ENCODE data around the gene RING1.
A peak's percentile ranks its signal among the peaks of the same experiment; 100 is the strongest.

The RING1 gene

DNA sequence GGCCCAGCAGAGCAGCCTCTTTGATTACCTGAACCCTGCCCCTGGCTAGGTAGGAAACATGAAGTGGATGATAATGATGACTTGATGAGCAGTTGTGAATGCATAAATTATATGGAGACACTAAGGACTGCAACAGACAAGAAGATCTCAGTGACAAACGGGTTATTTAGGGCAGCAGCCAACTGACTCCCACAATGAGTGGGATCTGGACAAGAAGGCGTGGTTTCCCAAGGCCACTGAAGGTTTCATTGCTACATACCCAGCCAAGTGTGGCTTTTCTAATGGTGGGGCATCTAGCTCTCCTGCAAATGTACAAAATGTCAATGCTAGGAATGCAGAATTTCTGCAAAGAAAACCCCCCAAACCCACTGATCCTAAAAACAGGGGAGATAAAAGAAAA is 29.4 kb downstream of the RING1 start:
- DNase-seq (ENCODE audit: low read depth in 2 of 3, low spot score in 2 of 3): no peak

DNA sequence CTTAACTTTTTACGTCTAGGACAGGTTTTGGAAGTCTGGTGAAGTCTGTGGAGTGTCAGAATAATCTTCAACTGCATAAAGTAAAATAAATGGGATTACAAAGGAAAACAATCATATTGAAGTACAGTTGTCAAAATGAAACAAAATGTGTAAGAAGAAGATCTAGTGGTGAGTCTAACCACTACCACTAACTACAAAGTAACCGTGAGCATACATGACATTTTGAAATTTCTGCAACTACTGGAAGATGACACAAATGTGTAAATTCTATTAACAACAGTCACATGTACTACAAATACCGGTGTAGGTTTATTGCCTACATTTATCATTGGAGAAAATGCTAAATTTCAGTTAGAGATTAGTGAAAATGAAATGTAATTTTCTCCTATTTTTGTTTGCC is 33.7 kb downstream of the RING1 start:
- no peak for DNase-seq (ENCODE audit: low read depth in 2 of 3, low spot score in 2 of 3)

- DNase-seq (ENCODE audit: low read depth in 2 of 3, low spot score in 2 of 3): no peak
Measured at GRCh38 chr6:33243476-33243875, 35.2 kb downstream of the RING1 start.

DNA sequence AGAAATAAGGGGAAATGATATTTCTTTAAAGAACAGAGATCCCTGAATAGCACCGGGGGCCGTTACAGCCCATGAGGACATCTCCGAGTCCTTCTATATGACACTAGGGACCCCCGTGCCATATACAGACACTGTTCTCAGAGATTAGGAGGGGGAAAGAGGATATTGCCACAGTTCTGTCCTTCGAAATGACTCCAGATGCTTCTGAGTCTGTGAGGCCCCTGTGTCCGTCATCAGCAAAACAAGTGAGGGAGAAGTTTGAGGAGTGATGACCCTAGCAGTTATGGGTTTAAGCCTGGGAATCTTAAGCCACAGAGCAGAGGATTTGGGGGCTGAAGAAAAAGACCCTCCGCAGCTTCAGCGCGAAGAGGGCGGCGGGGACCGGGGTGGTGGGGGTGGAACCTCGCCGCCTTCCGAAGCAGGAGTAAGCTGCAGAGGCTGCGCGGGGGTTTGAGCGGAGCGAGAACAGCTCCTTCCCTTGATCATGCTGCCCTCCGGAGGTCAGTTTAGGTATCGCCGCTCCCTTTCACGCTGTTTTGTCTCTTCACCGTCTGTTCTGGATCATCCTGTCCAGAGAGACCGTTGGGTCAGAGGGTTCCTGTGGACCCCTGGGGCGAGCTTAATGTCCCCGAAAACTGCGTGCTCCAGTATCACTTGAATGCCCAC is 39.8 kb downstream of the RING1 start:
- DNase-seq (ENCODE audit: low read depth in 2 of 3, low spot score in 2 of 3): peak; percentile 77 to 91 (median 90)

GRCh38 chr6:33248643-33248931 is 40.3 kb downstream of the RING1 start:
- peak in 1 of 3 experiments; percentile 29 for DNase-seq (ENCODE audit: low read depth in 2 of 3, low spot score in 2 of 3)

- peak; percentile 80 to 95 (median 86) for DNase-seq (ENCODE audit: low read depth in 2 of 3, low spot score in 2 of 3)
Measured at GRCh38 chr6:33248932-33249731, 40.8 kb downstream of the RING1 start.

GRCh38 chr6:33249732-33250630 is 41.7 kb downstream of the RING1 start:
- no peak for DNase-seq (ENCODE audit: low read depth in 2 of 3, low spot score in 2 of 3)

DNA sequence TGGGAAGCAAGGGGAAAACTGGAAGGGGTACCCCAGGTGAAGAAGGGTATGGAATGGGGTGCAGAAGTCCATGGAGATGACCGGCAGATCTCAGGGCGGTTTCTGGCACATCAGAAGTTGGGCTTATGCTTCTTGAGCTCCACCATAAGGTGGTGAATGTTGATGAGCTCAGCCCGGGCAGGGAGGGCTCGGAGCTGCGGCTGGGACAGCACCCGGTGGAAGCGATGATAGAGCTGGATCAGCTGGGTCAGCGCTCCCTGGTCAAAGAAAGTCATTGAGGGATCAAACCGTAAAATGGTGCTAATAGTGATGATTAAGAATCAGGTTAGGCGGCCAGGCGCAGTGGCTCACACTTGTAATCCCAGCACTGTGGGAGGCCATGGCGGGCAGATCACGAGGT is 42.4 kb downstream of the RING1 start:
- DNase-seq (ENCODE audit: low read depth in 2 of 3, low spot score in 2 of 3): no peak

- no peak for DNase-seq (ENCODE audit: low read depth in 2 of 3, low spot score in 2 of 3)
Measured at GRCh38 chr6:33251395-33252012, 43.2 kb downstream of the RING1 start.

- DNase-seq (ENCODE audit: low read depth in 2 of 3, low spot score in 2 of 3): no peak
Measured at GRCh38 chr6:33252759-33253158, 44.5 kb downstream of the RING1 start.

DNA sequence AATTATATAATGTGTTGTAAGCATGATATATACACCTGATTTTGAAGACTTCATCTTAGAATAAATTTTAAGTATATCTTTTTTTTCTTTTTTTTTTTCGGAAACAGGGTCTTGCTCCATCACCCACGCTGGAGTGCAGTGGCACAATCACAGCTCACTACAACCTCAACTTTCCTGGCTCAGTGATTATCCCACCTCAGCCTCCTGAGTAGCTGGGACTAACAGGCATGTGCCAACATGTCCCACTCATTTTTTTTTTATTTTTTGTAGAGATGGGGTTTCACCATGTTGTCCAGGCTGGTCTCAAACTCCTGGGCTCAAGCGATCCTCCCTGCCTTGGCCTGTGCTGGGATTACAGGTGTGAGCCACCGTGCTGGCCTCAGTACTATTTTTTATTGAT is 46.3 kb downstream of the RING1 start:
- no peak for DNase-seq (ENCODE audit: low read depth in 2 of 3, low spot score in 2 of 3)

DNA sequence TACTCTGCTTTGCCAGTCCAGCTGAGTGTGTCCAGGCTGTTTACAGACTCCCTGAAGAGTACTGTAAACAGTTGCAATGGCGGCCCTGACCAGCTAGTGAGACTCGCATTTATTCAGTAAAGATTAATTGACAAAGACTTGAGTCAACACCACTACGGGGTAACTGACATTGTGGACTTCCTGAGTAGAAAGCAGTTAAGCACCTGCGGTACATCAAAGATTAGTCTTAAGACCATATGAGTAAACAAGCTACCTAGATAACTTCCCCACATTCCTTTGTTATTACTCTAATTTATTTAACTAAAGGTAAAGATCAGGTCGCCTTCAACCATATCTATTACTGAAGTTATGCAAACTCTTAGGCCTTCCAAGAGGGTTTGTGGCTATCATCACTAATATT is 50.7 kb downstream of the RING1 start:
- no peak for DNase-seq (ENCODE audit: low read depth in 2 of 3, low spot score in 2 of 3)

Data from activated CD8-positive, alpha-beta memory T cell treated with anti-CD3 and anti-CD28 coated beads for 48 hours (primary cell).